Thymus (tissue), 11 donors: Measurements from ENCODE around the gene XRCC3. TPM values are rescaled to one million over a fixed set of nuclear protein-coding genes. Genes with fewer than 3 reads are reported as not detected.

Experiments used
- DNase-seq, 9 donors: peaks; one replicate each; pipeline ENCODE4 v3.0.0-alpha.2; 2013; ENCODE audit warnings: low spot score in 9 of 9, low read depth in 6 of 9, missing footprints in 1 of 9
- H3K27ac ChIP-seq, 2 donors: one replicate each; pipeline ENCODE4 v1.5.1; 2013; ENCODE audit warnings: control low read depth in 1 of 2, low read depth in 1 of 2, low read length in 1 of 2, mild to moderate bottlenecking in 1 of 2, moderate library complexity in 1 of 2
- H3K27me3 ChIP-seq, 2 donors: one replicate each; pipeline ENCODE4 v1.5.1; 2013; ENCODE audit warnings: low read length in 1 of 2; ENCODE audit not compliant: control insufficient read depth in 2 of 2, insufficient read depth in 1 of 2
- H3K36me3 ChIP-seq, 2 donors: one replicate each; pipeline ENCODE4 v1.5.1; 2013; ENCODE audit warnings: low read length in 1 of 2, mild to moderate bottlenecking in 1 of 2, moderate library complexity in 1 of 2; ENCODE audit not compliant: control insufficient read depth in 2 of 2, insufficient read depth in 2 of 2
- H3K4me1 ChIP-seq, 2 donors: one replicate each; pipeline ENCODE4 v1.5.1; 2013; ENCODE audit warnings: low read length in 2 of 2; ENCODE audit not compliant: control insufficient read depth in 2 of 2, insufficient read depth in 2 of 2
- H3K4me3 ChIP-seq, 2 donors: one replicate each; pipeline ENCODE4 v1.5.1; 2013; ENCODE audit warnings: low read length in 2 of 2, control low read depth in 1 of 2, mild to moderate bottlenecking in 1 of 2
- H3K9me3 ChIP-seq, 2 donors: one replicate each; pipeline ENCODE4 v1.5.1; 2013; ENCODE audit warnings: low read length in 1 of 2, mild to moderate bottlenecking in 1 of 2; ENCODE audit not compliant: control insufficient read depth in 2 of 2, insufficient read depth in 1 of 2
- WGBS: extraction: QIAGEN DNeasy Blood & Tissue Kit; methylation state at CpG from one replicate; pipeline ENCODE4 v1.1.7; 2013; 5-methylcytosine and 5-hydroxymethylcytosine counted together
- polyA plus RNA-seq: library from polyadenylated mRNA; stranded (reverse); fragments of 200-250 nt; gene quantifications from one replicate; pipeline ENCODE4 v1.2.3, GENCODE V29; 2013
- total RNA-seq: library from RNA; stranded (reverse); fragments of 120-200 nt; gene quantifications from one replicate; pipeline ENCODE4 v1.2.4, GENCODE V29; 2013
- donor health status: healthy.

Gene XRCC3
- total and polyA plus RNA-seq, 2 donors, result 4.4 to 15.9 TPM

DNA sequence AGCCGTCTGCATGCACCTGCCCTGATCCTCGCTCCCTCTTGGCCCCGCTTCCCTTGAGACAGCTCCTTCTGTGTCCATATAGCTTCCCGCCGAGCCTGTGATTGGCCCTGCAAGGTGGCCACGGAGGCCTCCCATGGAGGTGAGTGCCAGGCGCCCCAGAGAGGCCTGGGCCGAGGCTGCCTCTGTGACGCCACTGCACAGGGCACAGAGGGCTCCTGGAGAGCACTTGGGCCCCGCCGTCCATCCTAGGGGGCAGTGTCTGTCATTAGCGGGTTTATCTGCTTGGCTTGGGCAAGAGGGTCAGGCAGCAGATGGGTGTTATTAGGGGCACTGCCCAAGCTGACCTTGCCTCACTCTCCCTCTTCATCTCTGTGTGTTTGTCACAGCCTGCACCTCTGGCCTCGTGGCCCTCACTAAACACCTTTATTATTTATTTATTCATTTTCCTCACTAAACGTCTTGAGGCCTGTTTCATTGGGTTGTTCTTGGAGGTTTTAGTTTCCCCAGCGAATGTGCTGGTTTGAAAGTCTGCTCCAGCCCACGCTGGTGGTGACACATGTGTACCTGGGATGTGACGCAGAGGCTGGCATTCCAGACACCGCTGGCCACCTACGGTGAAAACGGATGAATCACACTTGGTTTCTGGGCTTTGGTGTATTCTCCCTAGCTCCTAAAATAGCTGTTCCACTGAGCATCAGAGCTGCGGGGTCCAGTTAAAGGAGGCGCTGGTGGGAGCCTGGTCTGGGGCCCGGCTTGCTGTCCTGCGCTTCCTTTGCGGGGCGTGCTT, 6.3 kb upstream of the XRCC3 start:
- H3K27ac ChIP-seq, result no peak overlapping the region
- DNase-seq, result no peak
- peaks cover 15% of the 10 kb centered on the region in 2 donors for H3K36me3 ChIP-seq
- no peaks in the 10 kb centered on the region for H3K9me3 ChIP-seq
- peaks cover 32 to 66% of the 10 kb centered on the region in 2 donors for H3K4me1 ChIP-seq
- no peak overlapping the region for H3K4me3 ChIP-seq
- 98% methylated on average over 26 of the region's 26 CpGs for WGBS
- H3K27me3 ChIP-seq, result no peaks in the 10 kb centered on the region

GRCh38 chr14:103719751-103720150, 4.5 kb upstream of the XRCC3 start:
- Histone ChIP-seq H3K27ac (peak overlapping the region; percentile 26 to 82), H3K4me3 (no peak overlapping the region), H3K36me3 (peaks cover 4 to 8% of the 10 kb centered on the region in 2 donors), H3K9me3 (no peaks in the 10 kb centered on the region), H3K4me1 (peaks cover 35 to 68% of the 10 kb centered on the region in 2 donors), H3K27me3 (no peaks in the 10 kb centered on the region)
- 6% methylated on average over 8 of the region's 8 CpGs for WGBS
- peak; percentile 48 to 92 (median 72) for DNase-seq

DNA sequence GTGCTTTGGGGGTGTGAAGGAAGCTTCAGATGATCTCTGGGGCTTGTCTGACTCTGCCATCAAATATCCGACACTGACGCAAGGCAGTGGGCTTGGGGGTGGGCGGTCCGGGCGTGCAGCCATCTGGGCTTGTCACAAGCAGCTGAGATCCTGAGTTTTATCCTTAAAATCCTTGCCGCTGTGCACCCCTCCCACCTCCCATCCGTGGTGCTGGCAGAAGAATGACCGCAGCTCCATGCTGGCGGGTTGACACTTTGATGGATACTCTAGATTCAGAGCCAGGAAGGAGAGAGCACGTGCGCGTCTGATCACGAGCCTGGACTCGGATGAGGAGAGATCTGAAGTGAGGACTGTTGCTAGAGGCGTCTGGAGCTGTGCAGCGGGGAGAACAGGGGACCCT, 3.3 kb upstream of the XRCC3 start:
- H3K36me3 ChIP-seq, result peaks cover 0 to 4% of the 10 kb centered on the region in 2 donors
- no peaks in the 10 kb centered on the region for H3K27me3 ChIP-seq
- peak in 1 of 9 donors; percentile 23 for DNase-seq
- 93% methylated on average over 16 of the region's 16 CpGs for WGBS
- peak overlapping the region in 1 of 2 donors; percentile 82 for H3K27ac ChIP-seq
- no peak overlapping the region for H3K4me3 ChIP-seq
- H3K9me3 ChIP-seq, result no peaks in the 10 kb centered on the region
- peaks cover 37 to 76% of the 10 kb centered on the region in 2 donors for H3K4me1 ChIP-seq

DNA sequence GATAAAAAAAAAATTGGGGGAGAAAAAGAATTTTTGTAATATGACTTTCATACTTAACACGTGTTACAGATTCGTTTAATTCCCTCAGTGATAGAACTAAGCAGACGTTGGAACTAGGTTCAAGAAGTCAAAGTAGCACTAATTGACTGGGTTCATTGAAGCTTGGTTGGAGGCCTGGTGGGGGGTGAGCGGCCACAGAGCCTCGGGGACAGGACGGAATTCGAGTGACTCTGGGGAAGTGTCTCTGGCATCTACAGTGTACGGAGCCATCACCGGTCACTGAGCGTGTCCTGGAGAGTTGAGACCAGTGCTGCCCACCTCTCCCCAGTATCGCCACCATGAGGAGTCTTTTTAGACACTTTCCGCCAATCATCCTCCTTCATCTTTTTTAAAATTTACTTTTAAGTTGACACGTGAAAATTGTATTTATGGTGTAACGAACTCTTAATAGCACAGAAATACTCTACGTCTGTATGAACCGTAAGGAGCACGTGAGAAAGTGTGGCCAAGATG, 1.7 kb upstream of the XRCC3 start:
- WGBS, result 93% methylated on average over 17 of the region's 17 CpGs
- H3K36me3 ChIP-seq, result peaks cover 0 to 4% of the 10 kb centered on the region in 2 donors
- H3K27ac ChIP-seq, result no peak overlapping the region
- peak overlapping the region; percentile 62 to 85 for H3K4me3 ChIP-seq
- no peaks in the 10 kb centered on the region for H3K27me3 ChIP-seq
- H3K4me1 ChIP-seq, result peaks cover 37 to 69% of the 10 kb centered on the region in 2 donors
- no peaks in the 10 kb centered on the region for H3K9me3 ChIP-seq
- DNase-seq, result no peak

GRCh38 chr14:103716091-103716801, 995 bp upstream of the XRCC3 start:
- H3K36me3 ChIP-seq, result peaks cover 0 to 3% of the 10 kb centered on the region in 2 donors
- 7% methylated on average over 72 of the region's 72 CpGs for WGBS
- peak in 2 of 9 donors; percentile 29 to 33 for DNase-seq
- peak overlapping the region; percentile 62 to 85 for H3K4me3 ChIP-seq
- peaks cover 35 to 62% of the 10 kb centered on the region in 2 donors for H3K4me1 ChIP-seq
- H3K27ac ChIP-seq, result no peak overlapping the region
- H3K27me3 ChIP-seq, result no peaks in the 10 kb centered on the region
- no peaks in the 10 kb centered on the region for H3K9me3 ChIP-seq

GRCh38 chr14:103714063-103714724, 1.1 kb downstream of the XRCC3 start:
- Histone ChIP-seq H3K27me3 (no peaks in the 10 kb centered on the region), H3K4me3 (peak overlapping the region; percentile 40 to 72), H3K9me3 (no peaks in the 10 kb centered on the region), H3K27ac (no peak overlapping the region), H3K4me1 (peaks cover 21 to 41% of the 10 kb centered on the region in 2 donors), H3K36me3 (peaks cover 10 to 11% of the 10 kb centered on the region in 2 donors)
- DNase-seq, result no peak
- WGBS, result 78% methylated on average over 16 of the region's 16 CpGs

GRCh38 chr14:103713304-103714062, 1.8 kb downstream of the XRCC3 start:
- no peak for DNase-seq
- no peaks in the 10 kb centered on the region for H3K9me3 ChIP-seq
- no peaks in the 10 kb centered on the region for H3K27me3 ChIP-seq
- 97% methylated on average over 18 of the region's 18 CpGs for WGBS
- H3K4me3 ChIP-seq, result no peak overlapping the region
- H3K27ac ChIP-seq, result no peak overlapping the region
- peaks cover 15 to 19% of the 10 kb centered on the region in 2 donors for H3K36me3 ChIP-seq
- H3K4me1 ChIP-seq, result peaks cover 18 to 34% of the 10 kb centered on the region in 2 donors

- DNase-seq, result no peak
- Histone ChIP-seq H3K36me3 (peaks cover 23 to 25% of the 10 kb centered on the region in 2 donors), H3K9me3 (no peaks in the 10 kb centered on the region), H3K27me3 (no peaks in the 10 kb centered on the region), H3K4me1 (peaks cover 17 to 27% of the 10 kb centered on the region in 2 donors), H3K27ac (no peak overlapping the region), H3K4me3 (no peak overlapping the region)
- WGBS, result 97% methylated on average over 24 of the region's 24 CpGs
These were observed 2.5 kb downstream of the XRCC3 start for GRCh38 chr14:103712633-103713247.
